ENCODE results near the gene GALNT2. TPM values are rescaled to one million over a fixed set of nuclear protein-coding genes. Genes with fewer than 3 reads are reported as not detected.

Gene GALNT2
- total RNA-seq, 1 donor from 2014 or later: 49.4 TPM

GRCh38 chr1:230243583-230244353 lies 176.7 kb downstream of the GALNT2 start:
- DNase-seq: peak; percentile 22

GRCh38 chr1:230246551-230246950 lies 179.5 kb downstream of the GALNT2 start:
- no peak for DNase-seq

- DNase-seq: no peak
Measured at GRCh38 chr1:230248016-230248888, 181.2 kb downstream of the GALNT2 start.

- DNase-seq: no peak
Measured at GRCh38 chr1:230248889-230249270, 181.8 kb downstream of the GALNT2 start.

- DNase-seq: no peak
Measured at GRCh38 chr1:230249695-230250480, 182.8 kb downstream of the GALNT2 start.

- DNase-seq: no peak
Measured at GRCh38 chr1:230250666-230251065, 183.6 kb downstream of the GALNT2 start.

- DNase-seq: no peak
Measured at GRCh38 chr1:230251644-230252191, 184.7 kb downstream of the GALNT2 start.

GRCh38 chr1:230253150-230253549 lies 186.1 kb downstream of the GALNT2 start:
- no peak for DNase-seq

GRCh38 chr1:230254265-230254664 lies 187.2 kb downstream of the GALNT2 start:
- DNase-seq: no peak

- no peak for DNase-seq
Measured at GRCh38 chr1:230255116-230255515, 188.1 kb downstream of the GALNT2 start.

GRCh38 chr1:230255991-230256390 lies 189.0 kb downstream of the GALNT2 start:
- DNase-seq: no peak

GRCh38 chr1:230256896-230257295 lies 189.9 kb downstream of the GALNT2 start:
- DNase-seq: no peak

GRCh38 chr1:230259621-230260020 lies 192.6 kb downstream of the GALNT2 start:
- DNase-seq: no peak

- no peak for DNase-seq
Measured at GRCh38 chr1:230260831-230261230, 193.8 kb downstream of the GALNT2 start.

GRCh38 chr1:230261928-230262650 lies 195.1 kb downstream of the GALNT2 start:
- DNase-seq: no peak

- no peak for DNase-seq
Measured at GRCh38 chr1:230262867-230263567, 196.0 kb downstream of the GALNT2 start.

GRCh38 chr1:230263568-230264195 lies 196.6 kb downstream of the GALNT2 start:
- no peak for DNase-seq

- no peak for DNase-seq
Measured at GRCh38 chr1:230264342-230264741, 197.3 kb downstream of the GALNT2 start.

- no peak for DNase-seq
Measured at GRCh38 chr1:230265200-230266115, 198.4 kb downstream of the GALNT2 start.

- no peak for DNase-seq
Measured at GRCh38 chr1:230266456-230266855, 199.4 kb downstream of the GALNT2 start.

All from dermis blood vessel endothelial cell (primary cell).